Chondrocyte (in vitro differentiated cells): Measurements from ENCODE around the gene PARD6G. TPM values are rescaled to one million over a fixed set of nuclear protein-coding genes. Genes with fewer than 3 reads are reported as not detected.

Experiments used
- DNase-seq: peaks from one replicate; pipeline ENCODE4 v3.0.0; 2021; ENCODE audit warnings: mixed read lengths, low spot score
- H3K27ac Mint-ChIP-seq: one replicate; pipeline ENCODE4 v1.8.0; 2021; ENCODE audit warnings: mild to moderate bottlenecking, moderate library complexity, mixed read lengths; ENCODE audit not compliant: unreplicated experiment
- H3K27me3 Mint-ChIP-seq: 2 replicates; pipeline ENCODE4 v1.8.0; 2021; ENCODE audit warnings: low read depth, mixed read lengths
- H3K36me3 Mint-ChIP-seq: 2 replicates; pipeline ENCODE4 v1.8.0; 2021; ENCODE audit warnings: low read depth, mixed read lengths
- H3K4me1 Mint-ChIP-seq: 2 replicates; pipeline ENCODE4 v1.8.0; 2021; ENCODE audit warnings: low read depth, mild to moderate bottlenecking, mixed read lengths
- H3K4me3 Mint-ChIP-seq: one replicate; pipeline ENCODE4 v1.8.0; 2021; ENCODE audit warnings: mild to moderate bottlenecking, moderate library complexity, mixed read lengths; ENCODE audit not compliant: unreplicated experiment
- H3K9me3 Mint-ChIP-seq: 2 replicates; pipeline ENCODE4 v1.8.0; 2021; ENCODE audit warnings: low read depth, mixed read lengths
- total RNA-seq: library from RNA; stranded (reverse); gene quantifications from 3 replicates; pipeline ENCODE4 v1.2.1, GENCODE V29; 2021
- TF ChIP-seq, protein P1 (sequence below): fragments of 200-600 bp; sonication (generic); IDR thresholded peaks from 2 replicates; pipeline ENCODE4 v1.5.0; 2021; ENCODE audit warnings: antibody characterized with exemption, mild to moderate bottlenecking, moderate library complexity

PARD6G gene
- total RNA-seq, 1 donor from 2014 or later: 17.7 TPM

DNA sequence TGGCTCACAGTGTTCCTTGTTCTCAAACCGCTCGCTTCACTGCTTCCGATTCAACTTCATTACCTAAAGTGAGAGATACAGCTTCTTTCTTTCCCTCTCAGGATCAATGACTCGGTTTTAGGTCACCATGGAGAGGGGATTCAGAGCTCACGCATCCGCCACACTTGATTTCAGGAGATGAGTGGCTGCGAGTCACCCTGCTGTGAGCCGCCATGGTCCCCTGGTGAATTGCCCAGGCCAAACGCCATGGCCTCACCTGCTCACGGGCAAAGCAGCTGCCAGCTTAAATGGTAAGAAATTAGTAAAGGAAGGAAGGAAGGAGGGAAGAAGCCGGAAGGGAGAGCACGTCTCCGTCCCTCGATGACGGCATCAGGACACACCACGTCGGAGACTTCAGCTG is 77.7 kb downstream of the PARD6G start:
- H3K27ac Mint-ChIP-seq: no peak overlapping the region
- TF ChIP-seq, protein P1, sequence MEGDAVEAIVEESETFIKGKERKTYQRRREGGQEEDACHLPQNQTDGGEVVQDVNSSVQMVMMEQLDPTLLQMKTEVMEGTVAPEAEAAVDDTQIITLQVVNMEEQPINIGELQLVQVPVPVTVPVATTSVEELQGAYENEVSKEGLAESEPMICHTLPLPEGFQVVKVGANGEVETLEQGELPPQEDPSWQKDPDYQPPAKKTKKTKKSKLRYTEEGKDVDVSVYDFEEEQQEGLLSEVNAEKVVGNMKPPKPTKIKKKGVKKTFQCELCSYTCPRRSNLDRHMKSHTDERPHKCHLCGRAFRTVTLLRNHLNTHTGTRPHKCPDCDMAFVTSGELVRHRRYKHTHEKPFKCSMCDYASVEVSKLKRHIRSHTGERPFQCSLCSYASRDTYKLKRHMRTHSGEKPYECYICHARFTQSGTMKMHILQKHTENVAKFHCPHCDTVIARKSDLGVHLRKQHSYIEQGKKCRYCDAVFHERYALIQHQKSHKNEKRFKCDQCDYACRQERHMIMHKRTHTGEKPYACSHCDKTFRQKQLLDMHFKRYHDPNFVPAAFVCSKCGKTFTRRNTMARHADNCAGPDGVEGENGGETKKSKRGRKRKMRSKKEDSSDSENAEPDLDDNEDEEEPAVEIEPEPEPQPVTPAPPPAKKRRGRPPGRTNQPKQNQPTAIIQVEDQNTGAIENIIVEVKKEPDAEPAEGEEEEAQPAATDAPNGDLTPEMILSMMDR: no peak
- DNase-seq: peak; percentile 48
- no peak overlapping the region for H3K4me3 Mint-ChIP-seq
- H3K4me1 Mint-ChIP-seq: peaks cover 12% of the 10 kb centered on the region
- peaks cover 6% of the 10 kb centered on the region for H3K36me3 Mint-ChIP-seq
- H3K27me3 Mint-ChIP-seq: no peaks in the 10 kb centered on the region
- peaks cover 7% of the 10 kb centered on the region for H3K9me3 Mint-ChIP-seq

DNA sequence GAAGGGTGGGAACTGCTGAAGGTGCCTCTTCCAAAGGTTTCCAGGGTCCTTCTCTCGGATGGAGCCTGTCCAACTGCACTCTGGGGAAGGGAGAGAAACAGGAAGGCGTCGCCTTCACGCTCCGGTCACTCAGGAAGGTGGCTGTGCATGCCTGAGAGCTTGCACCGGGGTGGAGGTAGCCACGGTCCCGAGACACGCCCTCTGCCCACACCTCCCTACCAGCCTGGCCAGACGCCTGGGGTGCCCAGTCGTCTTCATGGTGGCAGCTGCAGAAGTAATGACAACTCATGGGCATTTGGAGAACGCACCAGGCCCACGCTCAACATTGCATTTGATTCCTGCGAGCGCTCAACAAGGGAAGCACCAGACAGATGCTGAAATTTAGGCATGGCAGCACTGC is 78.3 kb downstream of the PARD6G start:
- no peak overlapping the region for H3K4me3 Mint-ChIP-seq
- DNase-seq: peak; percentile 35
- no peaks in the 10 kb centered on the region for H3K27me3 Mint-ChIP-seq
- no peak overlapping the region for H3K27ac Mint-ChIP-seq
- H3K4me1 Mint-ChIP-seq: peaks cover 12% of the 10 kb centered on the region
- TF ChIP-seq, protein P1: no peak
- peaks cover 12% of the 10 kb centered on the region for H3K9me3 Mint-ChIP-seq
- H3K36me3 Mint-ChIP-seq: peaks cover 10% of the 10 kb centered on the region

DNA sequence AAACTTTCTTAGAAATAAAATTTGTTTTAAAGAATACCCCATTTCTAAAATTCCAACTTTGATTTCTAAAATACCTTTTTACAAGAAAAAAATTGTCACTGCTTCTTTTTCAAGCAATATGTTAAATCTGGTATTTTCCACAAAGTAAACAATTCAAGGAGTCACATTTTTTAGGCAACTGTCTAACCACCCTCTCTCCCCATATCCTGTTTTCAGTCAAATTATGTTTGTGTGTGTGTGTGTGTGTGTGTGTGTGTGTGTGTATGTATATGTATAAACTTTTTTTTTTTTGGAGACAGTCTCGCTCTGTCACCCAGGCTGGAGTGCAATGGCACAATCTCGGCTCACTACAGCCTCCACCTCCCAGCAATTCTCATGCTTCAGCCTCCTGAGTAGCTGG is 79.0 kb downstream of the PARD6G start:
- Mint-ChIP-seq H3K36me3 (peaks cover 14% of the 10 kb centered on the region), H3K9me3 (peaks cover 12% of the 10 kb centered on the region), H3K4me3 (no peak overlapping the region), H3K4me1 (peaks cover 12% of the 10 kb centered on the region), H3K27me3 (no peaks in the 10 kb centered on the region), H3K27ac (no peak overlapping the region)
- DNase-seq: no peak
- TF ChIP-seq, protein P1: no peak

DNA sequence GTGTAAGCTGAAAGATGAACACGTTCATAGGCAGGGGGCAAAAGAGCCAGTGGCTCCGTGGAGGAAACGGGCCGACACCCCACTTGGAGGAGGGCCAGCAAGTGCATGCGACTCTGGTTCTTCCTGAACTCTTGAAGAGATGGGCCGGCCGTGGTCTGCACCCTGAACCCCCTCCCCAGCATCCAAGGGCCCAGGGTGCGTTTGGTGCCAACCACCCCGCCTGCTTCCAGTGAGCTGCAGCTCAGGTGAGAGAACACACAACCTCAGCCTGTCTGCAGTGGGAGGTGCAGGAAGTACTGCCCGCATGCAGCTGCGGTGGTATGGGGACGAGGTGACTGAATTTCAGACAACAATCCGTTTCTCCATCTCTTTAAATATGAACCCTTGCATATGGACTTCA is 79.4 kb downstream of the PARD6G start:
- H3K36me3 Mint-ChIP-seq: peaks cover 15% of the 10 kb centered on the region
- H3K27me3 Mint-ChIP-seq: no peaks in the 10 kb centered on the region
- no peak overlapping the region for H3K27ac Mint-ChIP-seq
- TF ChIP-seq, protein P1: no peak
- peaks cover 12% of the 10 kb centered on the region for H3K9me3 Mint-ChIP-seq
- H3K4me1 Mint-ChIP-seq: peaks cover 12% of the 10 kb centered on the region
- H3K4me3 Mint-ChIP-seq: no peak overlapping the region
- DNase-seq: no peak

DNA sequence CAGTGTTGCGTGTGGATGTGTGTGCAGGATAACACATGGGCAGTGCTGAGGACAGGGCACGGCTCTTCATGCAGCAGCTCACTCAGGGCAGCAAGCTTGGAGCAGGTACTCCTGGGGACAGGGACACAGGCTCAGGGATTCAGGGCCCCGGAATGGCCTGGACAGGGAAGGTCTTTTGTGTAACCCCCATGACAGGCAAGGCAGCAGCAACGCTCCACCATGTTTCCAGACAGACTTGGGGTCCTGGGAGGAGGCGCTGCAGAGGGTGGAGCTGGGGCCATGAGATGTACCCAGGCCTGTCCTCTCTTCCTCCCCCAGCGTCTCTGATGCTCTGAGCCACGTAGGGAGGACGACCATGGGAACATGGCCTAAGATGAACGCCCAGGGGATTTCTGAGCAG is 80.0 kb downstream of the PARD6G start:
- TF ChIP-seq, protein P1: no peak
- no peak for DNase-seq
- Mint-ChIP-seq H3K27ac (no peak overlapping the region), H3K4me1 (peaks cover 12% of the 10 kb centered on the region), H3K9me3 (peaks cover 12% of the 10 kb centered on the region), H3K36me3 (peaks cover 17% of the 10 kb centered on the region), H3K27me3 (no peaks in the 10 kb centered on the region), H3K4me3 (no peak overlapping the region)
